GM18907 (cell line): ENCODE measurements around the gene ZWILCH.
"Not testable (repeated sequence)": the region's sequence is repeated elsewhere in the genome, so short reads cannot be mapped to it uniquely, and the experiment has no call there.

ENCODE experiments used
- ATAC-seq: cut with Tn5 transposase; IDR thresholded peaks from one replicate; pipeline ENCODE4 v1.9.1; 2021; ENCODE audit warnings: mild to moderate bottlenecking, moderate library complexity; ENCODE audit not compliant: unreplicated experiment

Gene ZWILCH

DNA sequence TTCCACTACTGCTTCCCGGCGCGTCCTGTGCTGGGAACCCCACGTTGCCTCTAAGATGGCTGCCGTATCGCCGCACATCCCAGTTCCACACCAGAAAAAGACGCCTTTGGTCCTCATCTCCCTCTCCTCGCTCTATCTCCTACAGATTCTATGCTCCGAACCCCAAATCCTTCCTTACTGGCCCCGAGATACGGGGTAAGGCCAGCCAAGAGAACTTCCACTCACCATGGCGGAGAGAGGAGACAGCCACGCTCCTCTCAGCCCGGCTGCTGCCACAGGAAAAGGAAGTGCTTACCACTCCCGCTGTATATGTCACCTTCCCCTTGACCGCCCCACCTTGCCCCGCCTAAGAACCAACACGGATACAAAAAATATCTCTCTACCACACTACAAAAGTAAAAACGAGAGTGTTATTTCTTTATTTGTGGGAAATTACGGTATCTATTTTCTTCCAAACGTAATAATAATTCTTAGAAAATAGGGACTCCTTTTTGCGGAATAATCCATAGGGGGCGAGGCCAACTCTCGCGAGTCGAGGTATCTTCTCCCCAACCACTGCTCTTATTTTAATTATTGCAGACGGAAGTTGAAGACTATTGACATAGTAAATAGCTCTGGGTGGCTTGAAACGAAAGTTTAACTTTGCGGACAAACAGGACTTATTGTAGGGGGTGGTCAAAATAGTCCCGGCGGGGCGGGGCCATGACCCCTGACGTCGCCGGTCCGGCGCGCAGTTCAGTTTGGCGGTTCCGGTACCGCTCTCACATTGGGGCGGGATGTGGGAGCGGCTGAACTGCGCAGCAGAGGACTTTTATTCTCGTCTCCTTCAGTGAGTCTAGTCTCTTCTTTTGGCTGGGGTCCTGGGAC lies at the start of gene ZWILCH, which contains the start of gene RPL4:
ZWILCH (plus strand) TSS at position 764 of the 867 bp plus-strand sequence; CDS start at position 777, 13 bp downstream.
RPL4 (minus strand) TSS at position 293 of the 867 bp plus-strand sequence; CDS start at position 228, 65 bp downstream.
- peak; percentile 81 for ATAC-seq

DNA sequence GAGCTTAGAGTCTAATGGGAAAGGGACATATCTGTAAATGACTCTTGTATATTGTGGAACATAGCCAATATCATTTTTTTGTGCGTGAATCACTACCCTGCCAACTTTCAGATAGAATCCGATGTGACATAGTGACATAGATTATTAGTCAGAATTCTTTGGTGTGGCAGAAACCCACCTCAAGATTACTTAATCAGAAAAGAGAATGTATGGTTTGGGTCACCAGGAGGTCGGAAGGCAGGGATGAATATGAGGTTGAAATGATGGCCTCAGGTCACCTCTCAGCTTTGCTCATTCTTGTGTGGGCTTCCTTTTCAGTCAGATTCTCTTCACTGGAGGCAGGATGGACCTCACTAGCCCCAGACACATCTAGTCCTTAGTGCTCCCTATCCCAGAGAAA lies 48.9 kb upstream of the ZWILCH start:
- ATAC-seq = no peak

DNA sequence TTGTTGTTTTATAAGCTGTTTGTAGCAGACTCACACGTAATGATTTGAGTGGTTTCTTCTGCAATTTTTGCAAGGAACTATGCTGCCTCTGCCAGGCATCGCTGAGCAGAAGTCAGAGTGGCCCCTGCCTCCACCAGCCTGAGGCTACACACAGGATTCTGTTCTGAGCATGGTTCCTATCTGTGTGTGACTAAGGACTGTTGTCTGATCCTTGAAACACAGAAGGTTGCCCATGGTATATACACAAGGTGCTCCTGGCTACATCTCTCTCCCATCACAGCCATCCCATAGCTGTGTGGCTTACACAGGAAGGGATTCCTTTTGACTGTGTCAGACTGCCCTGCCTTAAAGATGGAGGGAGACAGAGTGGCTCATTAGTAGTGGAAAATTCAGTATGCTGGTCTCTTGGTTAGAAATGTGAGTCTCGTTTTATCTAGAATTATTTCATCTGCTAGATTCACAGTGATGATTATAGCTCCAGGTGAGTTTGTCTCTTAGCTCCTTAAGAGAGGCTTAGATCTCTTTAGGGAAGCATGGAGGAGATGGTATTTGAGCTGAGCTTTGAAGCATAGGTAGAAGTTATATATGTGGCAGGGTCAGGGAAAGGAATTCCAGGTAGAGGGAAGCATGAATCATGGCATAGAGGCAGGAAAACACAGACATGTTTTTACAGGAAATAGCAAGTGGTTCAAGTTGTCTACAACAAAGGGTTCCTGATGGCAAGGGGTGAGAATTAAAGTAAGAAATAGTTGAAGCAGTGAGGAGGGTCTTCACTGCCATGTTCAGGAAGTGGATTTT lies 45.1 kb upstream of the ZWILCH start:
- no peak for ATAC-seq

DNA sequence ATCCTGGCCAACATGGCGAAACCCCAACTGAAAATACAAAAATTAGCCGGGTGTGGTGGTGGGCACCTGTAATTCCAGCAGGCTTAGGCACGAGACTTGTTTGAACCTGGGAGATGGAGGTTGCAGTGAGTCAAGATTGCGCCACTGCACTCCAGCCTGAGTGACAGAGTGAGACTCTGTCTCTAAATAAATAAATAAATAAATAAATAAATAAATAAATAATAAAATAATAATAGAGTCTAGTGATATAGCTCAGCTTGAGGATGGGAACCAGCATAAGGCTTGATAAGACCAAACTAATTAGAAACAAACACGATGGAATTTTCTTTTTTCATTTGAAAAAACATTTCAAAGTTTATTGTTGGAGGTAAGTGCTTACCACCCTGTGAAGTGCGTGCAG lies 43.8 kb upstream of the ZWILCH start:
- not testable (repeated sequence) for ATAC-seq

GRCh38 chr15:66461917-66462316 lies 43.2 kb upstream of the ZWILCH start:
- no peak for ATAC-seq

DNA sequence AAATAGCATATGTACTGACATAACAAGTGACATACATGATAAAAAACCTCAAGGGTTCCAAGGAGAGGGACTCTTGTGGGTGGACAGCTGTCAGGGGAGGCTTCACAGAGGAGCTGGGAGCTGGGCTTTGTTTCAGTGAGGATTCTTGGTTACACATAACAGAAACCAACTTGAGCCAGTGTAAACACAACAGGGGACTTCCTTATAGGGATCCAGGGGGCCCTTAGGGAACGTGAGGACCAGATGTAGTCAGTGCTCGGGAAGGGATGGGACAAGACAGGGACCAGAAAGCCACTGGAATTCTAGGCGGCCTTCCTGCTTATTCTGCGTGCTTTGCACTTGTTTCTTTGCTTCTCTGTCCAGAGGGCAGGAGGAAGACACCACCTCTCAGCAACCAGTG lies 42.5 kb upstream of the ZWILCH start:
- no peak for ATAC-seq

GRCh38 chr15:66465294-66465693 lies 39.8 kb upstream of the ZWILCH start:
- not testable (repeated sequence) for ATAC-seq

GRCh38 chr15:66467162-66468040 lies 37.7 kb upstream of the ZWILCH start:
- not testable (repeated sequence) for ATAC-seq

- ATAC-seq = not testable (repeated sequence)
Measured at GRCh38 chr15:66470825-66471224, 34.3 kb upstream of the ZWILCH start.

DNA sequence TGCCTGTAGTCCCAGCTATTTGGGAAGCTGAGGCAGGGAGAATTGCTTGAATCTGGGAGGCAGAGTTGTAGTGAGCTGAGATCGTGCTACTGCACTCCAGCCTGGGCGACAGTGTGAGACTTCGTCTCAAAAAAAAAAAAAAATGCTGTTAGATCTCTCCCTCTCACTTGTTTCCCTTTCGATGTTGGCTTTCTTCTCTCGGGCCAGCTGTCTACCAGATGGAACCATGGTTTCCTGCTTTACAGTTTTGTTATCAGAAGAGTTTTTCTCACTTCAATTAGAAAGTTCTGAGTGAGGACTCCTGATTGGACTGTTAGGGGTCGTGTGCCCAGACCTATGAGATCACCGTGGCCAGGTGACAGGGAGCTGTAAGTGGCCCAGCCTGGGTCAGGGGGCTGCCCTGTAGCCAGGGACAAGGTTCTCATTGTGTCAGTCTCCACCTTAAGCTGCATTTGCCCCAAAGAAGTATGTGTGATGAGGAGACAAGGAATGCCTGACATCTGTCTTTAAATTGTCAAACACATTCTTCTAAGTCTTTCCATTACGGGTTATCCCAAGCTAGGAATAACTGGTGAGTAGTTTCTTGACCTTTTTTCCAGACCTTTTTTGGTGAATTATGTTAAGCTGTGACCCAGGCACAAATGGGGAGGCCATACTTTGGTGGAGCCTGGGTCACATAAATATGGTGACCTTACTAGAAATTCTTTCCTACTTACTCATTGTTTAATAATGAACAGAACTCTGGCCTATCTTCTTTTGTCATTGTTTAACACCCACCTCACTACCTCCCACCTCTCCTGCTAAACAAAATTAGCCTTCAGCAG lies 32.7 kb upstream of the ZWILCH start:
- ATAC-seq = peak; percentile 76

- ATAC-seq = no peak
Measured at GRCh38 chr15:66474135-66474534, 31.0 kb upstream of the ZWILCH start.

DNA sequence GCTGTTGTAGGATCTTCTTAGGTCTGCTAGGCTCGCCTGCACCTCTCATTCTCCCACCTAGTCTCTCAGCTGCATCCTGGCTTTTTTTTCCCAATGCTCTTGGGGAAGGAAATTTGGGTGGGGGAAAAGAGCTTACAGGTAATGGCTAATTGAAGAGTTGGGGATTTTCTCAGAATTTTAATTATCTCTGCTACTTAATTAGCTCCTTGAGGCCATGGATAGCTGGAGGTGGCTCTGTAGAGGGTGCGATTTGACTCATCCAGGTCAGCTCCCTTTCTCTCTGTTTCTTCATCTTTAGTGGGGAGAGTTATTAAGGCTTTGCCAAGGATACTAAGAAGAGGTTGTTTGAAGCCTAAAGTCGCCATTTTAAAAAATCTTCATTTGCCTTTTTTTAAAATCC lies 30.2 kb upstream of the ZWILCH start:
- no peak for ATAC-seq

DNA sequence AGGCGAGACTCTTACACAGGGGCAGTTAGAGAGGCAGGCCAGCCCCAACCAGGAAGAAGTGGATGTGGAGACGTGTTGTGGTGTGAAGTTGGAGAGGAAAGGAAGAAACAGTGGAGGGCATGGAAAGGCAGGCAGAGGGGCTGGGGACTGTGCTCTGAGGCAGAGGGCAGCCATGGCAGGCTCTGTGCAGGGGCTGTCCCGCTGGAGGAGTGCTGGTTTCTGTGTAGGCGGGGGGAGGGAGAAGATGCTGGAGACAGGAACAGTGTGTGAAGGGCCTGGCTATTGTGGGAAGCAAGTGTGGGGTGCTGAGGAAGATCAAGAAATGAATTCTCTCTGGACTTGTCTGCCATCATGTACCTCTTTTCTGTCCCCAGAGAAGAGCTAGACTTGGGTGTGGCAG lies 28.6 kb upstream of the ZWILCH start:
- no peak for ATAC-seq

DNA sequence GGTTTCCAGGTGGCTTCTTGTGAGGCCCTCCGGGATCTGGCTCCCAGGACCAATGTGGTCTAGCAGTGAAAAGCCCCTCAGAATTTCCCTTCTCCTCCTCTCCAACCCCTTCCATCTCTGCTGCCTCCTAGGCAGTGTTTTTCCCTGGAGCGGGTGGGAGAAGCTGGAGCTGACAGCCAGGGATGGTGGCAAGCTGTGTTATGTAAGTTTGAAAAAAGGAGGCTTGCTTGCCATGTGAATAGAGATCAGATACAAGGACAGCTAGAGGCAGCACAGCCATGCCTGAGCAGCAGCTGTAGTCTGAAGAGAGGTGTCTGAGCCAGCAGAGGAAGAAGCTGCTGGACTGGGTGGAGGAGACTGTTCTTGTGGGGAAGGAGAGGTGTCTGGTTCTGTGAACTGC lies 28.1 kb upstream of the ZWILCH start:
- no peak for ATAC-seq

DNA sequence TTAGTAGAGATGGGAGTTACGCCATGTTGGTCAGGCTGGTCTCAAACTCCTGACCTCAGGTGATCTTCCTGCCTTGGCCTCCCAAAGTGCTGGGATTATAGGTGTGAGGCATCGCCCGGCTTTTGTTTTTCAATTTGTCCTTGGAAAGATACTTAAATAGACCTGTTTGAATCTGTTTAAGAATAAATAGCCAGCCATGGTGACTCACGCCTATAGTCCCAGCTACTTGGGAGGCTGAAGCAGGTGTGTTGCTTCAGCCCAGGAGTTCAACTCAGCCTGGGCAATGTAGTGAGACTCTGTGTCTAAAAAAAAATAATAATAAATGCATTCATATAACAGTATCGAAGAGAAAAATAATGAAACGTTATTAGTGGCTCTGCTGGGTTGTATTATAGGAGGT lies 24.9 kb upstream of the ZWILCH start:
- ATAC-seq = no peak

GRCh38 chr15:66481107-66481856 lies 23.8 kb upstream of the ZWILCH start:
- no peak for ATAC-seq

GRCh38 chr15:66482539-66482938 lies 22.6 kb upstream of the ZWILCH start:
- no peak for ATAC-seq

- no peak for ATAC-seq
Measured at GRCh38 chr15:66483131-66483566, 22.0 kb upstream of the ZWILCH start.

DNA sequence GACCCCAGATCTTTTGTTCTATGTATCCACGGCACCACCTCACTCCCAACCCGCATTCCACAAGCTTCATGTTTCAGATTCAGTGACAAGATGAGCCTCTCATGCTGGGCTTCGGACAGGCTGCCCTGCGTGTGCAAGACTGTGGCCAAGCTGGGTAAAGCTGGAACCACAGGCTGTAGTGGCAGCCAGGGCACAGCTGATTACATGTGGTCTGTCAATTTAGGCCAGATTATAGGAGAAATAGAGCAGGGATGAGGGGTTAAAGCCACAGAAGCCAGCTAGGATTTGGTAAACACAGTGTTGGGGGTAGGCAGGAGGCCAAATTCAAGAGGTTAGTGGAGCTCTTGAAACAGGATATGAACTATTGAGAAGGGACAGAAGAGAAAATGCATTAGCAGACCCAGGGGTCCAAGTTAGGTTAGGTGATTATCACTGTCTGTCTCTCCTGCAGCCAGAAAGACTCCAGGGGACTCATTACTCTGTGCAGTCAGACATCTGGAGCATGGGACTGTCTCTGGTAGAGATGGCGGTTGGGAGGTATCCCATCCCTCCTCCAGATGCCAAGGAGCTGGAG lies 20.5 kb upstream of the ZWILCH start:
- no peak for ATAC-seq
